Stimulated activated CD8-positive, alpha-beta memory T cell treated with anti-CD3 and anti-CD28 coated beads, Interleukin-12 subunit alpha, Interleukin-12 subunit beta, amount 100 ng/mL, for 4 hours (primary cell): ENCODE data around the gene COPA.
"Not testable (repeated sequence)": the region's sequence is repeated elsewhere in the genome, so short reads cannot be mapped to it uniquely, and the experiment has no call there.

Experiments
- DNase-seq: peaks from one replicate; pipeline ENCODE4 v3.0.0-alpha.2; 2020; ENCODE audit warnings: low read depth

Gene COPA

GRCh38 chr1:160325252-160325651 is 17.8 kb downstream of the COPA start:
- DNase-seq, result no peak

- no peak for DNase-seq
Measured at GRCh38 chr1:160322831-160323230, 20.2 kb downstream of the COPA start.

- no peak for DNase-seq
Measured at GRCh38 chr1:160315359-160315758, 27.7 kb downstream of the COPA start.

- DNase-seq, result no peak
Measured at GRCh38 chr1:160309571-160309970, 33.5 kb downstream of the COPA start.

GRCh38 chr1:160309185-160309557 is 33.9 kb downstream of the COPA start:
- no peak for DNase-seq

GRCh38 chr1:160308451-160309184 is 34.4 kb downstream of the COPA start:
- no peak for DNase-seq

- no peak for DNase-seq
Measured at GRCh38 chr1:160307118-160307791, 35.8 kb downstream of the COPA start.

- DNase-seq, result no peak
Measured at GRCh38 chr1:160300173-160300572, 42.9 kb downstream of the COPA start.

GRCh38 chr1:160296036-160296435 is 47.0 kb downstream of the COPA start:
- DNase-seq, result no peak

- no peak for DNase-seq
Measured at GRCh38 chr1:160293020-160293968, 49.8 kb downstream of the COPA start.

- peak; percentile 13 for DNase-seq
Measured at GRCh38 chr1:160291248-160292220, 51.5 kb downstream of the COPA start.

- DNase-seq, result not testable (repeated sequence)
Measured at GRCh38 chr1:160287769-160288168, 55.3 kb downstream of the COPA start.

- no peak for DNase-seq
Measured at GRCh38 chr1:160285506-160285905, 57.5 kb downstream of the COPA start.

GRCh38 chr1:160284782-160285344 is 58.2 kb downstream of the COPA start, which contains the start of gene PEX19:
Gene PEX19 (minus strand): TSS chr1:160285133. CDS start chr1:160285124, 9 bp downstream.
- peak; percentile 79 for DNase-seq

GRCh38 chr1:160284220-160284781 is 58.7 kb downstream of the COPA start:
- DNase-seq, result no peak

GRCh38 chr1:160282807-160283206 is 60.2 kb downstream of the COPA start:
- DNase-seq, result no peak

- DNase-seq, result no peak
Measured at GRCh38 chr1:160277987-160278386, 65.1 kb downstream of the COPA start.

GRCh38 chr1:160277330-160277729 is 65.7 kb downstream of the COPA start:
- no peak for DNase-seq

- no peak for DNase-seq
Measured at GRCh38 chr1:160271025-160271424, 72.0 kb downstream of the COPA start.

- no peak for DNase-seq
Measured at GRCh38 chr1:160267284-160267991, 75.6 kb downstream of the COPA start.
